Activated naive CD8-positive, alpha-beta T cell treated with anti-CD3 and anti-CD28 coated beads for 36 hours (primary cell): ENCODE data around the gene PTPRN2. TPM values are rescaled to one million over a fixed set of nuclear protein-coding genes. Genes with fewer than 3 reads are reported as not detected.

Experiments
- DNase-seq: peaks from one replicate; pipeline ENCODE4 v3.0.0; 2021
- H3K27ac Mint-ChIP-seq: one replicate; pipeline ENCODE4 v1.8.0; 2022; ENCODE audit warnings: mild to moderate bottlenecking, moderate library complexity, mixed read lengths
- H3K27me3 Mint-ChIP-seq: one replicate; pipeline ENCODE4 v1.8.0; 2022; ENCODE audit warnings: mild to moderate bottlenecking, mixed read lengths
- H3K36me3 Mint-ChIP-seq: one replicate; pipeline ENCODE4 v1.8.0; 2021; ENCODE audit warnings: mild to moderate bottlenecking, mixed read lengths
- H3K4me1 Mint-ChIP-seq: one replicate; pipeline ENCODE4 v1.8.0; 2021; ENCODE audit warnings: mixed read lengths
- H3K4me3 Mint-ChIP-seq: one replicate; pipeline ENCODE4 v1.8.0; 2022; ENCODE audit warnings: mild to moderate bottlenecking, moderate library complexity, mixed read lengths
- H3K9me3 Mint-ChIP-seq: one replicate; pipeline ENCODE4 v1.8.0; 2022; ENCODE audit warnings: mixed read lengths
- total RNA-seq, 2 experiments: library from RNA; stranded (reverse); gene quantifications; one replicate each; pipeline ENCODE4 v1.2.3, GENCODE V29; 2021

PTPRN2 gene
- total RNA-seq, 2 experiments from 2014 or later: 0.72 to 0.74 TPM

DNA sequence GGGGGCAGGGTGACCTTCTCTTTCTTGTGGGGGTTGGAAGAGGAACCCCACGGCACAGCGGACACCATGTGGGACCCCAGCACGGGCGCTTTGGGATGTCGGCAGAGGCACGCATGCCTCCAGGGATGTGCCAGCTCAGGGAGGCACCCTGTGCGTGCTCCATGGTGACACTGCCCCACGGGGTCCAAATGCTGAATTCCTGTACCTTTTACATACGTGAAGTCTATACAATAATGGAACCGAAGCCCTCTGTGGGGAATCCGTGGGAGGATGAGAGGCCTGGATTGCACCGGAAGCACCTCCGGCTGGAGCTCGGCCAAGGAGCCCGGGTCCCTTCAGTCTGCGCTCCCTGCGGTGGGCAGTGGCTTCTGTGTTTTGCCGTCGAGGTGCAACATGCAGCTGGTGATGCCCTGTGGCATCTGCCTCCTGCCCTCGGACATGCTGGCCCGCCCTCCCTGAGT, 726.6 kb downstream of the PTPRN2 start:
- Mint-ChIP-seq H3K36me3 (no peaks in the 10 kb centered on the region), H3K9me3 (peaks cover 1% of the 10 kb centered on the region), H3K4me1 (peaks cover 4% of the 10 kb centered on the region), H3K27me3 (no peaks in the 10 kb centered on the region), H3K27ac (no peak overlapping the region), H3K4me3 (no peak overlapping the region)
- no peak for DNase-seq

DNA sequence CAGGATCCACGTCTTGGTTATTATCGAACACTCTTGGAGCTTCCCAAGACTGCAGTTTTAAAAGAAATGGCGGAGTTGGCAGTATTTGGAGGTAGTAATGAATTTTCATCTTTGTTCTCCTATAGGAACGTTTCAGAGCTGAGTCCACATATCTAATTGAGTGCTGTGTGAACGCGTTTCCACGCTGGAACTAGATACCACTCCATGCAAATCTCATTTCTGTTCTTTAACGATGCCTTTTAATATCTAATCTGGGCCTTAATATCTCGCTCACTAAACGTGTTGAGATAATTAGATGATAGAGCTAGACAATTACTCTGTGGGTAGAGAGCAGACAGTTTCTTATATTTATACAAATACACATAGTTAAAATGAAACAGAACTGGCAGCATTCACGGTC, 727.2 kb downstream of the PTPRN2 start:
- H3K4me3 Mint-ChIP-seq: no peak overlapping the region
- H3K9me3 Mint-ChIP-seq: peaks cover 1% of the 10 kb centered on the region
- peaks cover 4% of the 10 kb centered on the region for H3K4me1 Mint-ChIP-seq
- H3K27me3 Mint-ChIP-seq: no peaks in the 10 kb centered on the region
- H3K36me3 Mint-ChIP-seq: no peaks in the 10 kb centered on the region
- no peak overlapping the region for H3K27ac Mint-ChIP-seq
- no peak for DNase-seq

DNA sequence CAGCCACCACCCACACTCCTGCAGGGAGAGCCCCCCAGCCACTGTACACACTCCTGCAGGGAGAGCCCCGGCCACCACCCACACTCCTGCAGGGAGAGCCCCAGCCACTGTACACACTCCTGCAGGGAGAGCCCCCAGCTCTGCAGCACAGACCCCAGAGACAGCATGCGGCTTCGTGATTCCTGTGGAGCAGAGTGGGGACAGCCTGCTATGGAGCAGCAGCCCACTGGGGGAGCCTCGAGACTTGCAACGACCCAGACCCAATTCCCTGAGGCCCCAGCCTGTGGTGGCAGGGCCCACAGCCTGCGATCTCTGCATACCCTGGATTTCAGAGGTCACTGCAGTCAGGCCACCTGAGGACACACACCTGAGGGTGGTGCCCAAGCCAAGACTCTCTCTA, 727.7 kb downstream of the PTPRN2 start:
- Mint-ChIP-seq H3K4me3 (no peak overlapping the region), H3K9me3 (peaks cover 1% of the 10 kb centered on the region), H3K36me3 (no peaks in the 10 kb centered on the region), H3K27me3 (no peaks in the 10 kb centered on the region), H3K4me1 (peaks cover 4% of the 10 kb centered on the region), H3K27ac (no peak overlapping the region)
- no peak for DNase-seq

DNA sequence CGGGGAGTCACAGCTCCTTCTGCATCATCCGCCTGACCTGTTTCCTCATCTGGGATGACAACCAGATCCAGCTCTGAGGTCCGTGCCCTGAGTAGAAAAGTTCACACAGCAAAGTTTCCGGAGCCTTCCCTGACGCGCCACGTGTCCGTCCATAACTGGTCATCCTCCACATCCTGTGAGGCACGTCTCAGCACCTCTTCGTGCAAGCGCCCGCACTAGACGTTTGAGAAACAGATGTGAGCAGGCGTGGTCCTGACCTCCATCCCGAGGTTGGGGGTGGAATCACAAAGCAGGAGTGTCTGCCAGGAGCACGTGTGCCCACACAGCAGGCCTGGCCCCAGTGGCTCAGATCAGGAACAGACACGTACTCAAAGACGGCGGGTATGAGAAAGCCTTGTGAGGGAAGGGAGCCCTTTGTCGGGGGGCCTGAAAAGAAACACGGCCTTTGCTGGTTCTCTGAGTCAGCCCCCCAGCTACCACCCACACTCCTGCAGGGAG, 730.0 kb downstream of the PTPRN2 start:
- DNase-seq: no peak
- Mint-ChIP-seq H3K4me1 (peaks cover 4% of the 10 kb centered on the region), H3K36me3 (no peaks in the 10 kb centered on the region)

DNA sequence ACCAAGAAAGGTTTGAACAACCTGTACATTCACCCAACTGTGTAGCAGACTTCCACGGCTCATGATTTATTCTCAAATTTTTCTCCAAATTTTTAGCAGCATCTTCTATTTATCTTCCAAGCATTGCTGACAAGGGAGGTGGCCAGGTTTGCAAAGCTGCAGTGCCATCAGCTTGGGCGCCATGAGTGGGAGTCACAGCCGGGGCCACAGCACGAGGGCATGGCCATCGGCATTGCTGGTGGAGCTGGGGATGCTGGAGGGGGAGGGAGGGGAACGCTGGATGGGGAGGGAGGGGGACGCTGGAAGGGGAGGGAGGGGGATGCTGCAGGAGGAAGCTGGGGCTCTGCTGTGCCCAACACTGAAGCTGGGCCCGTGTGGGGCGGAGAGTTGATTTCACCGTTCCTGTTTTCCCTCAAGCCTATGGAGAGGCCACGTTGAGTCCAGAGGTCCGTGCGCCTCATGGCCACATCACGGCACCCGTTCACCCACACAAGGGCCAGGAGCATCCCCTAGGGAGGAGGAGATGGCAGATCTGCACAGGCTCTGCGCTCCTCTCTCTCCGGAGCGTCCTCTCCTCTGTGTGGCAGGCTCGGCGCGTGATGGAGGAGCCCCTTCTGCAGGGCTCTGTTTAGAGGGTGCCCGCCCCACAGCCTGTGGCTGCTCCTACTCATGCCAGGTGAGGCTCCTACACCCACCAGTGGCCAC, 730.6 kb downstream of the PTPRN2 start:
- Mint-ChIP-seq H3K36me3 (no peaks in the 10 kb centered on the region), H3K27ac (no peak overlapping the region), H3K4me1 (peaks cover 4% of the 10 kb centered on the region), H3K27me3 (no peaks in the 10 kb centered on the region), H3K4me3 (no peak overlapping the region), H3K9me3 (peaks cover 1% of the 10 kb centered on the region)
- DNase-seq: no peak

More for the DNA sequence above, 730.0 kb downstream of the PTPRN2 start:
- H3K27ac Mint-ChIP-seq: no peak overlapping the region
- H3K27me3 Mint-ChIP-seq: no peaks in the 10 kb centered on the region
- no peak overlapping the region for H3K4me3 Mint-ChIP-seq
- H3K9me3 Mint-ChIP-seq: peaks cover 1% of the 10 kb centered on the region

DNA sequence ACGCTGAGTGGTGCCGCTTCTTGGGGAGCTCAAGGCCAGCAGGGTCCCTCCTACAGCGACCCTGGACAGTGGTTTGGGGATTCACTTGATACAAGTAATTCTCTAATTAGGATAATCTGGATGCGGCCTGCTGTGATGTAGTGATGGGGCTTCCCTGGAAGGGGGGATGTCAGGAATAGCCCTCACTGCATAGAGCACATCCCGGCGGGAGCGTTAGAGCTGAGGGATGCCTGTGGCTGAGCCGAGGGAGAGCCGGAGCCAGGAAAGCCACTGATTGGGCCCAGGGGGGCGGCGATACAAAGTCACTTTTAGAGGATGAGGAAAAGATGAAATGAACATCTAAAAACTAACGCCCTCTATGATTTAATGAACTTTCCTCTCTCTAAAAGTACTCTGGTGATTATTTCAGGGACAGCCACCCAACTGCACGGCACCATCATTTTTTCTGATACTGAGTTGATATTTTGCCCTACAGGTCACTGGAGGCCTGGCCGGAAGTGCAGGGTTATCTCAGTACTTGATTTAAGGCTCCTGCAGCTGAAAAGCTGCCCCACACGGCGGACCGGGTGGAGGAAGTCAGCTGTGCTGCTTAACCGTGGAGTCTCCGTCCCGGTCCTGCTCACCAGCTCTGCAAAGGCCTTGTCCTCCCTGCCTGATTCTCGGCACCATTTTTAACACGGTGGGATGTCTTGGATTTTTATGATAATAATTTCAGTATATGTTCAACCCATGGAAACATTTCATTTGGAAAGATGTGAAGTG, 732.0 kb downstream of the PTPRN2 start:
- DNase-seq: no peak
- H3K27me3 Mint-ChIP-seq: no peaks in the 10 kb centered on the region
- no peak overlapping the region for H3K4me3 Mint-ChIP-seq
- peaks cover 1% of the 10 kb centered on the region for H3K9me3 Mint-ChIP-seq
- H3K4me1 Mint-ChIP-seq: peaks cover 10% of the 10 kb centered on the region
- H3K36me3 Mint-ChIP-seq: no peaks in the 10 kb centered on the region
- no peak overlapping the region for H3K27ac Mint-ChIP-seq

DNA sequence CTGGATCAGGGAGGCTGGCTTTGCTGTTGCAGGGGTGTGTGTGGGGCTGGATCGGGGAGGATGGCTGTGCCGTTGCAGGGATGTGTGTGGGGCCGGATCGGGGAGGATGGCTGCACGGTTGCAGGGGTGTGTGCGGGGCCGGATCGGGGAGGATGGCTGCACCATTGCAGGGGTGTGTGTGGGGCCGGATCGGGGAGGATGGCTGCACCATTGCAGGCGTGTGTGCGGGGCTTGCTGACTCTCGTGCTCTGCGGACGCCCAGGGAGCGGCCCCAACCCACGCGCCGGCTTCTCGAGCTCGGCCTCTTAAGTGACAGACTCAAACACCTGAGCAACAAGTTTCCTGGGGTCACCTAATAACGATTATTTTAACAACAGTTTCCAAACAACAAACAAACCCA, 732.6 kb downstream of the PTPRN2 start:
- no peak overlapping the region for H3K27ac Mint-ChIP-seq
- no peaks in the 10 kb centered on the region for H3K36me3 Mint-ChIP-seq
- no peaks in the 10 kb centered on the region for H3K27me3 Mint-ChIP-seq
- H3K4me3 Mint-ChIP-seq: no peak overlapping the region
- no peak for DNase-seq
- no peaks in the 10 kb centered on the region for H3K9me3 Mint-ChIP-seq
- peaks cover 6% of the 10 kb centered on the region for H3K4me1 Mint-ChIP-seq

DNA sequence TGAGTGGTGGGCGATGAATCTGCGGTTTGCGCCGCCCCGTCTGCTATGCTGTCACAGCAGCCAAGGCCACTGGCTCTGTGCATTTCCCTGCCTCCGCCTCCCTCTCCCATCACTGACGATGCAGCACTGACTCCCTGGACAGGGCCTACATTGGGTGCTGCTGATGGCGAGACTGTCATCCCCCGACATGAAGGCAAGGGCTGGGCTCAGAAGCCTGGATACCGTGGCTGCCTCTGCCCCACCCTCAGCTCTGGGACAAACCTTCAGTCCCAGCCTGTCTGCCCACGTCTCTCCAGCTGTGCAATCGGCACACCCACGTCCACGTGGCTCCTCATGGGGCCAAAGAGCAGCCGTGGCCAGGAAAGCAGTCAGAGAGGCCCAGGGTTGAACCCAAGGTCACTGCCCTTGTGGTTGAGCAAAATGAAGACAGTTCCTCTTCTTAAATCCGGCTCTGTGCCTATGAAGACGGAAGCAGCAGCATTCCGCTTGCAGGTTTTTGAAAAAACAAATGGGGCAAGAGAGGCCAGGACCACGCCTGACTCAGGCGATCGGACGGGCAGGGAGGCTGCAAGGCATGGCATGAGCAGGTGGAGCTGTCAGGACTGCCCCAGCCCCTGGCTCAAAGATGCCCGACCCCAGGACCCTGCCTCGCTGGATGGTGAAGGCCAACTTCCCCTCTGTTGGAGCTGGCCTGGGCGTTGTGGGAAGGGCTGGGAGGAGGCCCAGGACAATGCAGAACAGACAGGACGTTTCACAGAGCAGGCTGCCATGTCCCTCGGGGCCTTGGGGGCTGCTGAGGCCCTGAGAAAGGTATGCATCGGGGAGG, 733.3 kb downstream of the PTPRN2 start:
- Mint-ChIP-seq H3K4me3 (no peak overlapping the region), H3K27ac (no peak overlapping the region), H3K9me3 (no peaks in the 10 kb centered on the region), H3K36me3 (no peaks in the 10 kb centered on the region), H3K4me1 (peaks cover 6% of the 10 kb centered on the region), H3K27me3 (no peaks in the 10 kb centered on the region)
- no peak for DNase-seq

DNA sequence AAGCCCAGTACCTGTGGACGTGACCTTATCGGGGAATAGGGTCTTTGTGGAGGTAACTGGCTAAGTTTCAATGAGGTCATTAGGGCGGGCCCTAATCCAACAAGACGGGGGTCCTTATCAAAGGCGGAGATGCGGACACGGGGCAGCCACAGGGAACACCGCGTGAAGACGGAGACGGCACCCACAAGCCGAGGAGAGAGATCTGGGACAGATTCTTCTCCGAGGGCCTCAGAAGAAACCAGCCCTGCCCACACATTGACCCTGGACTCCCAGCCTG, 733.9 kb downstream of the PTPRN2 start:
- no peak overlapping the region for H3K4me3 Mint-ChIP-seq
- peaks cover 6% of the 10 kb centered on the region for H3K4me1 Mint-ChIP-seq
- no peak for DNase-seq
- H3K36me3 Mint-ChIP-seq: no peaks in the 10 kb centered on the region
- no peak overlapping the region for H3K27ac Mint-ChIP-seq
- no peaks in the 10 kb centered on the region for H3K9me3 Mint-ChIP-seq
- no peaks in the 10 kb centered on the region for H3K27me3 Mint-ChIP-seq

DNA sequence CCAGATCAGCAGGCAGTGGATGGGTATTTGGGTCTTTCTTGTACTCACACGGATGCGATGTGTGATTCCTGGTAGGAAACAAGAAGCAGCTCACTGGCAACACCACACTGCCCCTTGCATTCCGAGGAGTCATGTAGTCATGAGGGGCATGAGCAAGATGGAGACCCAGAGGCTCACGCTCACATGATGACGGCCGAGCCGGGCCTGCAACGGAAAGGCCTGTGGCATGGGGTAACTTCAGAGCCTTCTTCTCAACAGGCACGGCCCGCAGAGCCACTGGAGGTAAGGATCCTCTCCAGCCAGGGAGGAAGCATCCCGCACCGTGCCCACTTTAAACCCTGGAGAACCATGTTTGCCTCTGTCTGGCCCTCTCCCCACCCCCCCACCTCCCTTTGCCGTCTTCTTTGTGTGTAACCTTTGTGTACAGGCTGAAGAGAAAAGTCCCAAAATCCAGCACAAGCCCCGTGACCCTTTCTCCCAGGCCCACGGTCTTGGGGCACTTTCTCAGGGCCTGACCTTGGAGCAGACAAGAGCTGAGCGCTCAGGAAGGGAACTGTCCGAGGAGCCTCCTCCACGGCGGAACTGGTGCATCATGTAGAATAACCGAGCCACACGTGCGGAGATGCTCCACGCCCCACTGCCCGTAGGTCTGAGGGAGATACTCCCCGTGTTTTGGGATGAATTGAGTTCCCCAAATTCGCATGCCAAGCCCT, 734.4 kb downstream of the PTPRN2 start:
- H3K4me3 Mint-ChIP-seq: no peak overlapping the region
- H3K4me1 Mint-ChIP-seq: peaks cover 6% of the 10 kb centered on the region
- DNase-seq: no peak
- H3K27ac Mint-ChIP-seq: no peak overlapping the region
- no peaks in the 10 kb centered on the region for H3K27me3 Mint-ChIP-seq
- no peaks in the 10 kb centered on the region for H3K9me3 Mint-ChIP-seq
- H3K36me3 Mint-ChIP-seq: no peaks in the 10 kb centered on the region

DNA sequence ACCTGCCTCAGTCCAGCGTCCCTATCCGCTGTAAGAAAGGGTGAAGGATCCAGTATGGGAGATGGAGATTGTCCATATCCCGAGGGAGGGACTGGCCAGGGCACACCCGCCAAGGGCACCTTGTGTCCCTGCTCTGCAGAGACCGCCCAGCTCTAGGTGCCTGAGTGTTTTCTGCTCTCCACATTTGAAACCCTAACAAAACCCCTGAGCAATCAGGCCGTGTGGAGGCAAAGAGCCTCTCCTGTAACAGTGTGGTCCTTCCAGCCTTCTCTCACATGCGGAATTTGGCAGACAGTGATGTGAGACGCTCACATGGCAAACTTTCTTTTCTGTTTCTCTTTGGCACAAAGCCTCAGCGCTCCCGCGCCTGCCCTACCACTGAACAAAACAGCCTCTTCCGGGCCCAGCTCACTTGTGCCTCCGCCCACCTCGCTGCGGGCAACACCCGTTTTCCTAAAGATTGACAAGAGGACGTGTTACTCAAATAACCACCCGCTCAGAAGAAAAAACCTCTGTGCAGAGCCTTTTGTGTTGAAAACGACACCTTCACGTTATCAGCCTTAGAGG, 736.0 kb downstream of the PTPRN2 start:
- peaks cover 6% of the 10 kb centered on the region for H3K4me1 Mint-ChIP-seq
- H3K4me3 Mint-ChIP-seq: peak overlapping the region; percentile 51
- no peaks in the 10 kb centered on the region for H3K9me3 Mint-ChIP-seq
- H3K27ac Mint-ChIP-seq: peak overlapping the region; percentile 85
- H3K27me3 Mint-ChIP-seq: no peaks in the 10 kb centered on the region
- no peaks in the 10 kb centered on the region for H3K36me3 Mint-ChIP-seq
- peak; percentile 82 for DNase-seq

DNA sequence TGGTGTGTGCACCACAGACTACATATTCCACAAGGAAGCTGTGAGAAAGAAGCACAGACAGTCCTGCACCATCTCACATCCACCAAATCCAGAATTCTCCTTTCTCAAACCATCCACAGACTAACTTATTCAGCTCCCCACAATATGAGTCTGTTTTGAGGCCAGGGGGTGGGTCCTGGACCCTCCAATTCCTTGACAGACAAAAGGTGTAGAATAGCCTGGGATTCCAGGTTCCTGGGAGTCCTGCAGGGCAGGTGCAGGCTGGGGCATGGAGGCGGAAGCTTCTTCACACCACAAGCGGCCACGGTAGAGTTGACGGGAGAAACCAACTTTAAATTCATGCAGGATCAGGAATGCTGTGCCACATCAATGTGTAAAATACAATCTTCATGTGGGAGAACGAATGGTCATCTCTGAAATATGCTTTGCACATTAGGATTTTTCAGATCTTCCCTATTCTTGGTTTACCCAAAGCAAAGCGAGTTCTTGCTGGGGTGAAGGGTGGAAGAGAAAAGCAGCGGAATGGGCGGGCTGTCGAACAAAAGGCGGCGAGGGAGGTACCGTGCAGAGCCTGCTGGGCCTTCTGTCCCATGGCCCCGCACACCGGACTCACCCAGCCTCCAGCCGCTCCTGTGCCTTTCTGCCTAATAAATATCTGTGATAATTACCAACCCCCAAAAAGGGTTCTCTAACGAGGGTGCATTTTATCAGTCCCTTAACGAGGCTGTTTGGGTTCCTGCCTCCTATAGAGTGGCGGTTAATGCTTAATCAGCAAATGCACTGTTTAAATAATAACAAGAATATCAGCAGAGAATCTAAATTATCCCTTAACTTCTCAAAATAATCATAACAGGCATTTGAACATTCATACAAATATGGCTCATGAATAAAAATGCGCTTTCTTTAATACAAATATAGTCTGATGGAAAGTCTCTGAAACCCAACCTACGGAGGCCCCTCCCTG, 736.9 kb downstream of the PTPRN2 start:
- H3K27ac Mint-ChIP-seq: peak overlapping the region; percentile 85
- no peak for DNase-seq
- no peaks in the 10 kb centered on the region for H3K9me3 Mint-ChIP-seq
- H3K4me1 Mint-ChIP-seq: peaks cover 6% of the 10 kb centered on the region
- no peak overlapping the region for H3K4me3 Mint-ChIP-seq
- no peaks in the 10 kb centered on the region for H3K36me3 Mint-ChIP-seq
- H3K27me3 Mint-ChIP-seq: no peaks in the 10 kb centered on the region

DNA sequence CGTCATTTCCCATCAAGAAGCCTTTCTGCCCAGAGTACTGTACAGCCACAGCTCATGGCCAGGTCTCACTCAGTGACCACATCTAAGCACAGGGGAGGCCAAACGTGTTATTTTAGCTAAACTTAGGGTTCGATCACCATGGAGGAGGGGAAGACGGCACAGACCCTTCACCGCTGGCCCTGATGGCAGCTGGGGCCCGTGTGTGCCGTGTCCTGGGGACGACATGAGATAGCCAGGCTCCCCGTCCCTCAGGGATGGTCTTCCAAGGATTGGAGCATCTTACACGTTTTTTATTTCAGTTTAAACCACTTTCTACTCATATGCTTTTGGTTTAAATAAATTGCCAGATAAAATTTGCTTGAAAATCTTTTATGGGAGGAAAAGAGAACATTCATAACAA, 737.9 kb downstream of the PTPRN2 start:
- no peaks in the 10 kb centered on the region for H3K27me3 Mint-ChIP-seq
- peaks cover 6% of the 10 kb centered on the region for H3K4me1 Mint-ChIP-seq
- H3K27ac Mint-ChIP-seq: no peak overlapping the region
- H3K36me3 Mint-ChIP-seq: no peaks in the 10 kb centered on the region
- no peaks in the 10 kb centered on the region for H3K9me3 Mint-ChIP-seq
- no peak overlapping the region for H3K4me3 Mint-ChIP-seq
- DNase-seq: no peak

DNA sequence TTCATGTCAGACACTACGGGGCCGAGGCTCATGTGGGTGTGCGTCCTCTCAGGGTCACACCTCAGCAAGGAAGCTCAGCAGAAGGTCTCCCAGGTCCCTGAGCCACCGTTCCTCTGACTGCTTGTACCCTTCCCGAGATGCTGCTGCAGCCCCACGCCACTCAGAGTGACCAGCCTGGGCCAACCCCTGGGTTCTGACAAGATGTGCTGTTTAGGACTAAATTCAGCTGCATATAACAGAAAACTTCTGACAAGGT, 738.4 kb downstream of the PTPRN2 start:
- Mint-ChIP-seq H3K9me3 (no peaks in the 10 kb centered on the region), H3K4me1 (peaks cover 6% of the 10 kb centered on the region), H3K27ac (no peak overlapping the region), H3K27me3 (no peaks in the 10 kb centered on the region), H3K4me3 (no peak overlapping the region), H3K36me3 (no peaks in the 10 kb centered on the region)
- DNase-seq: no peak
